Transverse colon (tissue), 4 donors: Measurements from ENCODE around the gene MAPK12. TPM values are rescaled to one million over a fixed set of nuclear protein-coding genes. Genes with fewer than 3 reads are reported as not detected.
A peak's percentile ranks its signal among the peaks of the same experiment; 100 is the strongest.

Experiments used
- DNase-seq: peaks from one replicate; pipeline ENCODE4 v3.0.0-alpha.2; 2019
- H3K27ac ChIP-seq, 4 donors: fragments of 200-600 bp; sonication (generic); 2 replicates each; pipeline ENCODE4 v1.5.1; 2016 to 2018; ENCODE audit warnings: inconsistent platforms in 4 of 4
- H3K27me3 ChIP-seq: fragments of 200-600 bp; sonication (generic); 2 replicates; pipeline ENCODE4 v1.5.1; 2017; ENCODE audit warnings: inconsistent platforms
- H3K36me3 ChIP-seq, 4 donors: fragments of 200-600 bp; sonication (generic); 2 replicates each; pipeline ENCODE4 v1.5.1; 2017 to 2019; ENCODE audit warnings: inconsistent platforms in 4 of 4
- H3K4me1 ChIP-seq, 4 donors: fragments of 200-600 bp; sonication (generic); 2 replicates each; pipeline ENCODE4 v1.5.1; 2017 to 2020; ENCODE audit warnings: inconsistent platforms in 4 of 4
- H3K4me3 ChIP-seq, 4 donors: fragments of 200-600 bp; sonication (generic); 1 replicate in 1 of 4; 2 replicates in 3 of 4; pipeline versions ENCODE4 v1.5.1 to v1.6.1; 2017 to 2019; ENCODE audit warnings: inconsistent platforms in 4 of 4
- H3K9me3 ChIP-seq, 2 donors: fragments of 200-600 bp; sonication (generic); 2 replicates each; pipeline ENCODE4 v1.5.1; 2017 to 2019; ENCODE audit warnings: inconsistent platforms in 2 of 2
- EP300 ChIP-seq: sonication (generic); formaldehyde crosslinking; IDR thresholded peaks from one replicate; pipeline ENCODE4 v1.6.1; 2017; ENCODE audit warnings: antibody characterized with exemption, low read depth
- POLR2A ChIP-seq: fragments of 450-650 bp; IDR thresholded peaks from one replicate; pipeline ENCODE4 v1.6.1; 2016; ENCODE audit warnings: antibody characterized with exemption, mild to moderate bottlenecking, moderate library complexity
- POLR2AphosphoS5 ChIP-seq, 3 donors: sonication (generic); formaldehyde crosslinking; IDR thresholded peaks; one replicate each; pipeline ENCODE4 v1.6.1; 2016; ENCODE audit warnings: antibody characterized with exemption in 3 of 3
- WGBS, 2 donors: methylation state at CpG; one replicate each; pipeline ENCODE4 v1.1.5; 2018; ENCODE audit warnings: low coverage in 1 of 2; 5-methylcytosine and 5-hydroxymethylcytosine counted together
- in situ Hi-C, 4 donors: fragments of 200-750 bp; cut with MboI; loops; one replicate each; pipeline versions ENCODE4 v1.15.0 to v1.15.1; 2017; ENCODE audit warnings: low sequenced_read_pairs in 3 of 4, low pct_ligation_motif_present in 1 of 4, low pct_unique_long_range_greater_than_20kb in 1 of 4
- intact Hi-C: fragments of 100-400 bp; cut with DNase I; formaldehyde crosslinking; loops from one replicate; pipeline ENCODE4 v1.15.1; 2023; ENCODE audit warnings: low total_unique reads
- total RNA-seq, 4 donors: library from RNA; depleted of rRNA; stranded (reverse); fragments of >200 nt; gene quantifications; one replicate each; pipeline ENCODE4 v1.1.0, GENCODE V29; 2016
- TF ChIP-seq, protein P1 (sequence below), 5 experiments: fragments of 200-600 bp in 3 of 5; fragments of 450-650 bp in 2 of 5; sonication (generic) in 3 of 5; IDR thresholded peaks; 1 replicate in 2 of 5; 2 replicates in 3 of 5; pipeline ENCODE4 v1.5.1; 2016 to 2017; ENCODE audit warnings: antibody characterized with exemption in 5 of 5, inconsistent platforms in 3 of 5, mild to moderate bottlenecking in 2 of 5, moderate library complexity in 1 of 5

Gene MAPK12
- total RNA-seq, 4 donors from 2014 or later, result 1.1 to 9.4 (median 3.3) TPM

DNA sequence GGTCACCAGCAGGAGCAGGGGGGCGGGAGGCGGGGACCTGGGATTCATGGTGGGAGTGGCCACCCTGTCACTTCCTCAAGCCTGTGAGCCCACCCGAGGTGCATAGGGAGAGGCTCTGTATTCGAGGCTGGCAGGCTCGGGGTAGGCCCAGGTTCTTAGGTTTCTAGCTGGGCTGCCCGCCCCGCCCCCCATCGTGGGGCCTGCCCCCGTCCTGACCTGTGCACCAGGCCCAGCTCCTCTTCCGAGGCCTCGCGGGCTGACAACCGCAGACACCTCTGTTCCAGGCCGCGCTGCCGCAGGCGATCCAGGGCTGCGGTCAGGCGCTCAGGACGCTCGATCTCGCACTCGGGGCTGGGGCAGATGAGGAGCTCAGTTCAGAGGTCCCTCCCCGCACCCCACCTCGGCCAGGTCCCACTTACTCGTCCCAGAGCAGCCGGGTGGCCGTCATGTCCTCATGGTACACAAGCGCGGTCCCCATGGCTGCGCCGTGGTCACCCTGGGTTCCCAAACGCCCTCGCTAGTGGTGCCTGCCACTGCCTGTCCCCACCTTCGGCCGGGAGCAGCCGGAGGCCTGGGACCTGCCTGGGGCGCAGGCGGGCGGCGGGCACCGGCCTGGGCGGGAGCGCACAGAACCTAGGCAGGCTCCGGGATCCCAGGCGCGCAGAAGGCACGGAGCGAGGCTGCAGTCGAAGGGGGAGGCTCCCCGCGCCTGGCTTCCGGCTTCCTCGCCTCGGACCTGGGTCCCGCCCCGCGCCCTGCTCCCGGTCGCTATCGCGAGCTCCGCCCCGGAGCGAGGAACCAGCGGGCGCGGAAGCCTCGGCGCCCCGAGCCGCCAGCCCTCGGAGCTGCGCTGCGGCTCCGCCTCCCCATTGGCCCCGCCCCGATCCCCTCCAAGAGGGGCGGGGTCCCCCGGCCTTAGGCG lies 10.7 kb downstream of the MAPK12 start, which contains the start of gene HDAC10:
Gene HDAC10, minus strand, starts transcription at position 711 of the 922 bp plus-strand sequence. Its CDS starts 233 bp downstream, at position 478.
- Histone ChIP-seq H3K36me3 (no peaks in the 10 kb centered on the region), H3K27ac (peak within 1 kb of the TSS; percentile 67 to 86 (median 76)), H3K4me3 (peak within 1 kb of the TSS; percentile 46 to 69 (median 62)), H3K27me3 (no peaks in the 10 kb centered on the region), H3K4me1 (peaks cover 17 to 35% (median 29%) of the 10 kb centered on the region in 4 donors), H3K9me3 (no peaks in the 10 kb centered on the region)
- TF ChIP-seq, protein P1, sequence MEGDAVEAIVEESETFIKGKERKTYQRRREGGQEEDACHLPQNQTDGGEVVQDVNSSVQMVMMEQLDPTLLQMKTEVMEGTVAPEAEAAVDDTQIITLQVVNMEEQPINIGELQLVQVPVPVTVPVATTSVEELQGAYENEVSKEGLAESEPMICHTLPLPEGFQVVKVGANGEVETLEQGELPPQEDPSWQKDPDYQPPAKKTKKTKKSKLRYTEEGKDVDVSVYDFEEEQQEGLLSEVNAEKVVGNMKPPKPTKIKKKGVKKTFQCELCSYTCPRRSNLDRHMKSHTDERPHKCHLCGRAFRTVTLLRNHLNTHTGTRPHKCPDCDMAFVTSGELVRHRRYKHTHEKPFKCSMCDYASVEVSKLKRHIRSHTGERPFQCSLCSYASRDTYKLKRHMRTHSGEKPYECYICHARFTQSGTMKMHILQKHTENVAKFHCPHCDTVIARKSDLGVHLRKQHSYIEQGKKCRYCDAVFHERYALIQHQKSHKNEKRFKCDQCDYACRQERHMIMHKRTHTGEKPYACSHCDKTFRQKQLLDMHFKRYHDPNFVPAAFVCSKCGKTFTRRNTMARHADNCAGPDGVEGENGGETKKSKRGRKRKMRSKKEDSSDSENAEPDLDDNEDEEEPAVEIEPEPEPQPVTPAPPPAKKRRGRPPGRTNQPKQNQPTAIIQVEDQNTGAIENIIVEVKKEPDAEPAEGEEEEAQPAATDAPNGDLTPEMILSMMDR (IDR thresholded peaks at IDR 0.05), result no peak
- TF ChIP-seq POLR2A, result peak; percentile 58
- peak in 2 of 3 donors; percentile 52 to 66 for TF ChIP-seq POLR2AphosphoS5 (IDR thresholded peaks at IDR 0.05)
- WGBS, 2 donors, result 2% methylated on average over 29 of the region's 81 CpGs; no CpG with 5 or more reads in 1 of the 2 donors
- peak; percentile 91 for DNase-seq
- intact Hi-C loops, result loop anchor here (10.0 kb wide), 1 partner anchor 224 kb away; the partner anchor contains the start of gene SBF1
- in situ Hi-C loops, result loop anchor here in 2 of 4 donors (10.0 kb wide), 1 partner anchor 74 kb away; the partner anchor contains the start of gene DENND6B (in 2 of the 2)

DNA sequence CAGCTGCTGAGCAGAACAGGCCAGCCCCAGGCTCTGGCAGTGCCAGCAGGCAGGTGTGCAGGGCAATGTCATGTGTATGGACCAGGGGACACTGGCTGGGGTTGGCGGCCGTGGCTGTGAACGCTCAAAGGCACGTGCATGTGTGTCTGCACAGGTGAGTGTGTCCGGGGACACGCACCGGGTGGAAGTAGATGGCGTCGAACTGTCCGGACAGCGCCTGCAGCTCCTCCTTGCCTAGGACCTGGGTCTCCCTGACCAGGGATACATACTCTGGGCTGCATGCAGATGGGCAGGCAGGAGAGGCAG lies 11.3 kb downstream of the MAPK12 start:
- in situ Hi-C loops, result loop anchor here in 2 of 4 donors (10.0 kb wide), 1 partner anchor 75 kb away; the partner anchor contains the start of gene DENND6B (in 2 of the 2)
- H3K4me1 ChIP-seq, result peaks cover 22 to 41% (median 34%) of the 10 kb centered on the region in 4 donors

DNA sequence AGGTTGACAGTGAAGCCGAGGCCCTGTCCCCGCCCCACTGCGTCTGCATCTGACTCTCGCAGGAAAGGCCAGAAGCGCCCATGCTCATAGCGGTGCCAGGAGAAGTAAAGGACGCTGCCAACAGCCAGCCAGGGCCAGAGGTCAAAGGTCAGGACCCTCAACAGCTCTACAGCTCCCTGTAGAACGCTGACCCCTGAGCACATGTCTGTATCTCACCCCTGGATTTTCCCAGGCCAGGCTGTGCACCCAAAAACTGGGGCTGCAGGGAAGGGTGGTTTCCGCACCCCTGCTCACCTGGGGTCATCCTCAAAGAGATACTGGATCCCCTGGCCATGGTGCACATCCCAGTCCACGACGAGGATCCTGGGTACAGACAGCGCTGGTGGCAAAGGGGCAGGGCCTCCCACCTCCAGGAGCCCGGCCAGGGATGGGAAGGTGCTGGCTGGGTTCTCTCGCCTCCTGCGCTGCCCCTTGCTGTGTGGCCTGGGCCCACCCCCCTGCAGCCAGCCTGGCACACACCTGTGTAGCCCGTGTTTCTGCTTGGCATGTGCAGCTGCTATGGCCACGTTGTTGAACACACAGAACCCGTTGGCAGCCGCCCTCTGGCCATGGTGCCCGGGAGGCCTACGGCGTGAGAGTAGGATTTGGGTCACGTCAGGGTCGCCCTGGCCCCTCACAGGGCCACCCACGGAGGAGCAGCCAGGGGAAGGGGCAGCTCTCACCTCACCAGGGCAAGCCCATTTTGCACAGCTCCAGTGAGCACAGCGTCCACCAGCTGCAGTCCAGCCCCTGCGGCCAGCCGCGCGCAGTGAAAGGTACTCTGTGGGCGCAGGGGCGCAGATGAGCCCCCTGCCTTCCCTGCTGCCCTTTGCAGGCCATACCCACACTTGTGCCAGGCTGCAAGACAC lies 11.9 kb downstream of the MAPK12 start:
- Histone ChIP-seq H3K36me3 (no peaks in the 10 kb centered on the region), H3K4me1 (peaks cover 22 to 41% (median 34%) of the 10 kb centered on the region in 4 donors), H3K4me3 (peak overlapping the region in 2 of 4 donors; percentile 64 to 69), H3K27me3 (no peaks in the 10 kb centered on the region), H3K9me3 (no peaks in the 10 kb centered on the region), H3K27ac (no peak overlapping the region)
- DNase-seq, result no peak
- in situ Hi-C loops (loop anchor here in 2 of 4 donors (10.0 kb wide), 1 partner anchor 75 kb away; the partner anchor contains the start of gene DENND6B (in 2 of the 2)), intact Hi-C loops (loop anchor here (10.0 kb wide), 1 partner anchor 225 kb away; the partner anchor contains the start of gene SBF1)
- TF ChIP-seq POLR2A (no peak), EP300 (no peak), POLR2AphosphoS5 (IDR thresholded peaks at IDR 0.05) (no peak)
- TF ChIP-seq, protein P1 (IDR thresholded peaks at IDR 0.05), result no peak
- WGBS, 2 donors, result 88% methylated on average over 31 of the region's 32 CpGs; no CpG with 5 or more reads in 1 of the 2 donors

More for the DNA sequence above, 11.3 kb downstream of the MAPK12 start:
- Histone ChIP-seq H3K27me3 (no peaks in the 10 kb centered on the region), H3K36me3 (no peaks in the 10 kb centered on the region), H3K4me3 (peak overlapping the region in 3 of 4 donors; percentile 46 to 69 (median 64)), H3K9me3 (no peaks in the 10 kb centered on the region), H3K27ac (peak overlapping the region in 3 of 4 donors; percentile 74 to 86 (median 79))
- DNase-seq, result no peak
- 54% methylated on average over 11 of the region's 11 CpGs; no CpG with 5 or more reads in 1 of the 2 donors for WGBS, 2 donors
- TF ChIP-seq POLR2A (no peak), POLR2AphosphoS5 (IDR thresholded peaks at IDR 0.05) (no peak), EP300 (no peak)
- TF ChIP-seq, protein P1 (IDR thresholded peaks at IDR 0.05), result no peak
- intact Hi-C loops, result loop anchor here (10.0 kb wide), 1 partner anchor 225 kb away; the partner anchor contains the start of gene SBF1
